Panc1 (cell line): ENCODE data around the gene RBM19. TPM values are rescaled to one million over a fixed set of nuclear protein-coding genes. Genes with fewer than 3 reads are reported as not detected.

Experiments used
- ATAC-seq: fragments of 200-7000 bp; cut with Tn5 transposase; 2 replicates; pipeline ENCODE4 v1.9.1; 2020; ENCODE audit warnings: mild to moderate bottlenecking, moderate library complexity
- BruUV-seq: library from RNA; stranded (reverse); fragments of 400-500 nt; replicated peaks from 2 replicates; lab custom pipeline; 2021; lab: Mats Ljungman, UMichigan
- CTCF ChIA-PET: fragments of 300-600 bp; sonication (Branson Sonifier 250); formaldehyde crosslinking; loops from one replicate; lab custom pipeline; 2022; ENCODE audit warnings: antibody characterized with exemption; lab: Charles Lee
- POLR2A ChIA-PET: fragments of 300-600 bp; sonication (Branson Sonifier 250); formaldehyde crosslinking; loops from one replicate; lab custom pipeline; 2022; ENCODE audit warnings: antibody characterized with exemption; lab: Charles Lee
- DNase-seq: peaks from one replicate; pipeline ENCODE4 v3.0.0-alpha.2; 2010; ENCODE audit warnings: low read depth, low spot score
- H3K27ac ChIP-seq: 2 replicates; pipeline ENCODE4 v1.5.1; 2011; ENCODE audit warnings: mild to moderate bottlenecking, low read length, inconsistent platforms
- H3K27me3 ChIP-seq: fragments of 200-500 bp; sonication (Bioruptor generic); 2 replicates; pipeline ENCODE4 v1.6.0; 2014; ENCODE audit warnings: low read length, inconsistent platforms; ENCODE audit not compliant: control insufficient read depth, insufficient read depth
- H3K36me3 ChIP-seq: fragments of 200-500 bp; sonication (Bioruptor generic); 2 replicates; pipeline ENCODE4 v1.5.1; 2014; ENCODE audit warnings: inconsistent platforms, mild to moderate bottlenecking, low read length, moderate library complexity; ENCODE audit not compliant: control insufficient read depth, insufficient read depth
- H3K4me1 ChIP-seq: 2 replicates; pipeline ENCODE4 v1.5.1; 2011; ENCODE audit warnings: inconsistent platforms, mild to moderate bottlenecking, low read length, moderate library complexity; ENCODE audit not compliant: control insufficient read depth, insufficient read depth
- H3K4me3 ChIP-seq, 2 experiments: 2 replicates each; pipeline ENCODE4 v1.5.1; 2011 to 2012; ENCODE audit warnings: low read depth in 2 of 2, low read length in 2 of 2, mild to moderate bottlenecking in 2 of 2, inconsistent platforms in 1 of 2, moderate library complexity in 1 of 2
- H3K9me3 ChIP-seq: fragments of 200-500 bp; sonication (Bioruptor generic); 2 replicates; pipeline ENCODE4 v1.5.1; 2014; ENCODE audit warnings: low read depth, mild to moderate bottlenecking, inconsistent platforms, low read length, moderate library complexity; ENCODE audit not compliant: control insufficient read depth, insufficient read depth
- POLR2AphosphoS5 ChIP-seq: IDR thresholded peaks from 2 replicates; pipeline ENCODE4 v1.6.1; 2012; ENCODE audit warnings: mild to moderate bottlenecking, low read depth, low read length, moderate library complexity
- SIN3A ChIP-seq: IDR thresholded peaks from 2 replicates; pipeline ENCODE4 v1.6.1; 2012; ENCODE audit warnings: low read depth, mild to moderate bottlenecking, low read length, moderate library complexity, borderline replicate concordance; ENCODE audit not compliant: insufficient read depth
- TCF7L2 ChIP-seq: IDR thresholded peaks from 2 replicates; pipeline ENCODE4 v1.6.1; 2011; ENCODE audit warnings: mild to moderate bottlenecking, low read depth, low read length, inconsistent platforms
- in situ Hi-C: cut with HindIII; loops from 2 replicates; pipeline ENCODE4 v1.10.0; 2016; ENCODE audit warnings: low sequenced_read_pairs, low pct_unique_long_range_greater_than_20kb
- intact Hi-C: fragments of 100-400 bp; cut with micrococcal nuclease; formaldehyde crosslinking; loops from one replicate; pipeline ENCODE4 v1.10.0; 2022; ENCODE audit not compliant: unreplicated experiment
- total RNA-seq: library from RNA; stranded (reverse); gene quantifications from one replicate; pipeline ENCODE4 v1.2.1, GENCODE V29; 2021; ENCODE audit not compliant: unreplicated experiment
- TF ChIP-seq, protein P1 (sequence below): fragments of 450-650 bp; IDR thresholded peaks from 2 replicates; pipeline ENCODE4 v1.5.1; 2017; ENCODE audit warnings: mild to moderate bottlenecking
- TF ChIP-seq, protein P2 (sequence below), 2 experiments: IDR thresholded peaks; 2 replicates each; pipeline ENCODE4 v1.6.1; 2011 to 2012; ENCODE audit warnings: low read depth in 2 of 2, control low read depth in 1 of 2, low read length in 1 of 2, mild to moderate bottlenecking in 1 of 2, moderate library complexity in 1 of 2; ENCODE audit not compliant: insufficient read depth in 1 of 2

Gene RBM19
- total RNA-seq, 1 experiment from 2014 or later: 44.8 TPM

- no TSS peak for BruUV-seq
- CTCF ChIA-PET: no interaction called here
- no peak overlapping the region for H3K4me3 ChIP-seq
- TF ChIP-seq SIN3A: no peak
- TF ChIP-seq, protein P1, sequence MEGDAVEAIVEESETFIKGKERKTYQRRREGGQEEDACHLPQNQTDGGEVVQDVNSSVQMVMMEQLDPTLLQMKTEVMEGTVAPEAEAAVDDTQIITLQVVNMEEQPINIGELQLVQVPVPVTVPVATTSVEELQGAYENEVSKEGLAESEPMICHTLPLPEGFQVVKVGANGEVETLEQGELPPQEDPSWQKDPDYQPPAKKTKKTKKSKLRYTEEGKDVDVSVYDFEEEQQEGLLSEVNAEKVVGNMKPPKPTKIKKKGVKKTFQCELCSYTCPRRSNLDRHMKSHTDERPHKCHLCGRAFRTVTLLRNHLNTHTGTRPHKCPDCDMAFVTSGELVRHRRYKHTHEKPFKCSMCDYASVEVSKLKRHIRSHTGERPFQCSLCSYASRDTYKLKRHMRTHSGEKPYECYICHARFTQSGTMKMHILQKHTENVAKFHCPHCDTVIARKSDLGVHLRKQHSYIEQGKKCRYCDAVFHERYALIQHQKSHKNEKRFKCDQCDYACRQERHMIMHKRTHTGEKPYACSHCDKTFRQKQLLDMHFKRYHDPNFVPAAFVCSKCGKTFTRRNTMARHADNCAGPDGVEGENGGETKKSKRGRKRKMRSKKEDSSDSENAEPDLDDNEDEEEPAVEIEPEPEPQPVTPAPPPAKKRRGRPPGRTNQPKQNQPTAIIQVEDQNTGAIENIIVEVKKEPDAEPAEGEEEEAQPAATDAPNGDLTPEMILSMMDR: no peak
- no peak for TF ChIP-seq TCF7L2
- TF ChIP-seq, protein P2, sequence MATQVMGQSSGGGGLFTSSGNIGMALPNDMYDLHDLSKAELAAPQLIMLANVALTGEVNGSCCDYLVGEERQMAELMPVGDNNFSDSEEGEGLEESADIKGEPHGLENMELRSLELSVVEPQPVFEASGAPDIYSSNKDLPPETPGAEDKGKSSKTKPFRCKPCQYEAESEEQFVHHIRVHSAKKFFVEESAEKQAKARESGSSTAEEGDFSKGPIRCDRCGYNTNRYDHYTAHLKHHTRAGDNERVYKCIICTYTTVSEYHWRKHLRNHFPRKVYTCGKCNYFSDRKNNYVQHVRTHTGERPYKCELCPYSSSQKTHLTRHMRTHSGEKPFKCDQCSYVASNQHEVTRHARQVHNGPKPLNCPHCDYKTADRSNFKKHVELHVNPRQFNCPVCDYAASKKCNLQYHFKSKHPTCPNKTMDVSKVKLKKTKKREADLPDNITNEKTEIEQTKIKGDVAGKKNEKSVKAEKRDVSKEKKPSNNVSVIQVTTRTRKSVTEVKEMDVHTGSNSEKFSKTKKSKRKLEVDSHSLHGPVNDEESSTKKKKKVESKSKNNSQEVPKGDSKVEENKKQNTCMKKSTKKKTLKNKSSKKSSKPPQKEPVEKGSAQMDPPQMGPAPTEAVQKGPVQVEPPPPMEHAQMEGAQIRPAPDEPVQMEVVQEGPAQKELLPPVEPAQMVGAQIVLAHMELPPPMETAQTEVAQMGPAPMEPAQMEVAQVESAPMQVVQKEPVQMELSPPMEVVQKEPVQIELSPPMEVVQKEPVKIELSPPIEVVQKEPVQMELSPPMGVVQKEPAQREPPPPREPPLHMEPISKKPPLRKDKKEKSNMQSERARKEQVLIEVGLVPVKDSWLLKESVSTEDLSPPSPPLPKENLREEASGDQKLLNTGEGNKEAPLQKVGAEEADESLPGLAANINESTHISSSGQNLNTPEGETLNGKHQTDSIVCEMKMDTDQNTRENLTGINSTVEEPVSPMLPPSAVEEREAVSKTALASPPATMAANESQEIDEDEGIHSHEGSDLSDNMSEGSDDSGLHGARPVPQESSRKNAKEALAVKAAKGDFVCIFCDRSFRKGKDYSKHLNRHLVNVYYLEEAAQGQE (IDR thresholded peaks at IDR 0.05; ENCODE audit: insufficient read depth in 1 of 2, low read depth in 2 of 2, low read length in 1 of 2): no peak
- TF ChIP-seq POLR2AphosphoS5: no peak
- no peaks in the 10 kb centered on the region for H3K36me3 ChIP-seq
- DNase-seq (no peak), ATAC-seq (no peak)
- in situ Hi-C loops: no loop called here
- no peaks in the 10 kb centered on the region for H3K27me3 ChIP-seq
- H3K27ac ChIP-seq: no peak overlapping the region
- H3K4me1 ChIP-seq: no peaks in the 10 kb centered on the region; the same call in 1 of the 2 replicates
- intact Hi-C loops: no loop called here
- POLR2A ChIA-PET: no interaction called here
- H3K9me3 ChIP-seq: no peaks in the 10 kb centered on the region
Measured at GRCh38 chr12:113777751-113778150, 188.4 kb downstream of the RBM19 start.

DNA sequence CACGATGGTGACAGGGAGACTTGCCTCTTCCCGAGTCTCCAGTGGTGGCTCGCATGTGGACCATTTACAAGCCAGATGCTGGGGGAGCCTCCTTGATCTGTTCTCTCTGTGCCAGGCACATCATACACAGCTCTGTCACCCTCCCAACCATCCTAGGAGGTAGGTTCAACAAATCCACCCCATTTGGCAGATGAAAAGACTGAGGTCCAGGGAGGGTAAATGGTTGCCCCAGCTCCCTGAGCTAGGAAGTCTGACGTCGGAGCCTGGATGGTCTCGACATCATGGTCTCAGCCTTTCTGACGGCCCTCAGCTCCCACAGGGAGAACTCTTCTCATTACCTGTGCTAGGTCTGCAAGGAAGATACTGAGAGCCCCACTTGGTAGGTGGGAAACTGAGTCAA lies 189.6 kb downstream of the RBM19 start:
- Histone ChIP-seq H3K27ac (no peak overlapping the region), H3K4me1 (no peaks in the 10 kb centered on the region; the same call in 1 of the 2 replicates), H3K27me3 (no peaks in the 10 kb centered on the region), H3K9me3 (no peaks in the 10 kb centered on the region), H3K4me3 (no peak overlapping the region), H3K36me3 (no peaks in the 10 kb centered on the region)
- ATAC-seq (no peak), DNase-seq (no peak)
- no peak for TF ChIP-seq POLR2AphosphoS5
- TF ChIP-seq, protein P1: no peak
- no peak for TF ChIP-seq TCF7L2
- intact Hi-C loops (no loop called here), in situ Hi-C loops (no loop called here)
- ChIA-PET POLR2A (no interaction called here), CTCF (no interaction called here)
- no TSS peak for BruUV-seq
